Neutrophil (primary cell): ENCODE results near the gene SHH.

Experiments
- H3K27ac ChIP-seq: fragments of 200-600 bp; sonication (generic); 2 replicates; pipeline ENCODE4 v1.5.1; 2016; ENCODE audit warnings: mild to moderate bottlenecking, moderate library complexity
- H3K27me3 ChIP-seq: fragments of 200-600 bp; sonication (generic); 2 replicates; pipeline ENCODE4 v1.6.0; 2016; ENCODE audit warnings: mild to moderate bottlenecking
- H3K36me3 ChIP-seq: fragments of 200-600 bp; sonication (generic); 2 replicates; pipeline ENCODE4 v1.5.1; 2017
- H3K4me1 ChIP-seq, 2 experiments: fragments of 200-600 bp in 1 of 2; sonication (generic) in 1 of 2; 1 replicate in 1 of 2; 2 replicates in 1 of 2; pipeline versions ENCODE4 v1.5.1 to v1.6.1; 2013 to 2016; ENCODE audit warnings: low read depth in 1 of 2, low read length in 1 of 2, mild to moderate bottlenecking in 1 of 2, moderate library complexity in 1 of 2; ENCODE audit not compliant: control insufficient read depth in 1 of 2, insufficient read depth in 1 of 2
- H3K4me3 ChIP-seq, 2 experiments: fragments of 200-600 bp in 1 of 2; sonication (generic) in 1 of 2; 1 replicate in 1 of 2; 2 replicates in 1 of 2; pipeline ENCODE4 v1.5.1; 2013 to 2016; ENCODE audit warnings: low read depth in 1 of 2, low read length in 1 of 2, mild to moderate bottlenecking in 1 of 2, moderate library complexity in 1 of 2
- H3K9me3 ChIP-seq: fragments of 200-600 bp; sonication (generic); 2 replicates; pipeline ENCODE4 v1.5.1; 2016
- TF ChIP-seq, protein P1 (sequence below): fragments of 200-600 bp; sonication (generic); IDR thresholded peaks from 2 replicates; pipeline ENCODE4 v1.5.1; 2016; ENCODE audit warnings: antibody characterized with exemption

SHH gene

DNA sequence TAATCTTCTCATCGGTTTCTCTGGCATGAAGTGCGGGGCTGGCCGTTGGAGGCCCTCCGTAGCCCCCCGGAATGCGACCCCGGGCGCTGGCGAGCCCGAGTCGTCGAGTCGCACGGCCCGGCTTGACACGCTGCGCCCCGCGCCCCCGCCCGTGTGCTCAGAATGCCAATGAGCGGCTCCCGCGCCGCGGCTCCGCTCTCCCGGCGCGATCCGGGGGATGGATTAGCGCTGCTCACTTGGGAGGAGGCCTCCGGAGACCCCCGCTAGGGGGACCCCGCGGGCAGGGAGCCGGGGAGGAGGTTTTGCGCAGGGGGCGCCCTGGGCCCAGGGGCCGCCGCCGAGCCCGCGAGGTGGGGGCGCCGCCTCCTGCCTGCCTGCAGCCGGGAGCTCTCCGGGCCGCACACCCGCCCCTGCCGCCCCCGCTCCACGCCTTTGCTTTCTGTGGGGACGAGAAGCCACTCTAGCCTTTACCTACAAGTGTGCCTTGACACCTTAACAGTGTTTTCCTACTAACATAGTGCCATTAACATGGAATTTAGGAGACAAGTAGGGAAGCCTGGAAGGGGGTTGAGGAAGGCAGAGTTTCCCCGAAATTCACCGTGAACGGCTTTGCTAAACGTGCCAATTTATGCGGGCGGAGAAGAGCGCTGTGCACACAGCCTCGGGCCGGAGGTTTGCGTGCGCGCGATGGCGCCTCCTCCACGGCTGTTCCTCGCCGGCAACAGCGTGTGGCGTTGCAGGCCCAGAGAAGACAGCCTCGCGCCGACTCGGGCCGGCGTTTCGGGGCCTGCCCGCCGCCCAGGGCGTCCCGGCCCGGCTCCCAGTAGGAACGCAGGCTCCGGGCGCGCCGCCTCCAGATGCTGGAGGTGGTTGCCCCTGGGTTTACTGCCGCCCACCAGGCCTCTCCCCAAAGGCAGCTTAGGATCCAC is 7.1 kb downstream of the SHH start:
- H3K27me3 ChIP-seq: peaks cover 100% of the 10 kb centered on the region

DNA sequence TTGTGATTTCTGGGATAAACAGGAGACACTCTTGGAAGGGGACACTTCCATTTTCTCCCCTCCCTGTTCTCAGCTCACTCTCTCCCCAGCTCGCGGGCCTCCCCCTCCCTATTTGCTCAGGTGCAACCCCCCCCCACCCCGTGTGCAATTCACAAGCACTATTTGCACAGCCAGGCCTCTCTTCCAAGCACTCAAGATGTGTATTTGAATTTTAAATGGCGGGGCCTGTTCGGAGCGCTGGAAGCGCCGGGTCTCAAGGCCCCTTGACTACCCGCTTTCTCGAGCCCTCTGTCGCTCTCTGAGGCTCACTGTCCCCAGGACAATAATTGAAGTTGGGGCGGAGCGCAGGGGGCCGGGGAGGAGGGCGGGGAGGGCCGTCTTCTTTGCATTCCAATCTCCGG is 7.8 kb downstream of the SHH start:
- TF ChIP-seq, protein P1, sequence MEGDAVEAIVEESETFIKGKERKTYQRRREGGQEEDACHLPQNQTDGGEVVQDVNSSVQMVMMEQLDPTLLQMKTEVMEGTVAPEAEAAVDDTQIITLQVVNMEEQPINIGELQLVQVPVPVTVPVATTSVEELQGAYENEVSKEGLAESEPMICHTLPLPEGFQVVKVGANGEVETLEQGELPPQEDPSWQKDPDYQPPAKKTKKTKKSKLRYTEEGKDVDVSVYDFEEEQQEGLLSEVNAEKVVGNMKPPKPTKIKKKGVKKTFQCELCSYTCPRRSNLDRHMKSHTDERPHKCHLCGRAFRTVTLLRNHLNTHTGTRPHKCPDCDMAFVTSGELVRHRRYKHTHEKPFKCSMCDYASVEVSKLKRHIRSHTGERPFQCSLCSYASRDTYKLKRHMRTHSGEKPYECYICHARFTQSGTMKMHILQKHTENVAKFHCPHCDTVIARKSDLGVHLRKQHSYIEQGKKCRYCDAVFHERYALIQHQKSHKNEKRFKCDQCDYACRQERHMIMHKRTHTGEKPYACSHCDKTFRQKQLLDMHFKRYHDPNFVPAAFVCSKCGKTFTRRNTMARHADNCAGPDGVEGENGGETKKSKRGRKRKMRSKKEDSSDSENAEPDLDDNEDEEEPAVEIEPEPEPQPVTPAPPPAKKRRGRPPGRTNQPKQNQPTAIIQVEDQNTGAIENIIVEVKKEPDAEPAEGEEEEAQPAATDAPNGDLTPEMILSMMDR: no peak
- Histone ChIP-seq H3K4me1 (peaks cover 36 to 51% of the 10 kb centered on the region in 2 experiments), H3K27me3 (peaks cover 100% of the 10 kb centered on the region), H3K4me3 (peak overlapping the region in 1 of 2 experiments; percentile 60), H3K27ac (no peak overlapping the region), H3K36me3 (no peaks in the 10 kb centered on the region), H3K9me3 (no peaks in the 10 kb centered on the region)

More for the DNA sequence above, 7.1 kb downstream of the SHH start:
- H3K27ac ChIP-seq: no peak overlapping the region
- no peaks in the 10 kb centered on the region for H3K36me3 ChIP-seq
- no peaks in the 10 kb centered on the region for H3K9me3 ChIP-seq
- H3K4me1 ChIP-seq: peaks cover 36 to 51% of the 10 kb centered on the region in 2 experiments
- TF ChIP-seq, protein P1: peak; percentile 34
- H3K4me3 ChIP-seq: peak overlapping the region in 1 of 2 experiments; percentile 60

DNA sequence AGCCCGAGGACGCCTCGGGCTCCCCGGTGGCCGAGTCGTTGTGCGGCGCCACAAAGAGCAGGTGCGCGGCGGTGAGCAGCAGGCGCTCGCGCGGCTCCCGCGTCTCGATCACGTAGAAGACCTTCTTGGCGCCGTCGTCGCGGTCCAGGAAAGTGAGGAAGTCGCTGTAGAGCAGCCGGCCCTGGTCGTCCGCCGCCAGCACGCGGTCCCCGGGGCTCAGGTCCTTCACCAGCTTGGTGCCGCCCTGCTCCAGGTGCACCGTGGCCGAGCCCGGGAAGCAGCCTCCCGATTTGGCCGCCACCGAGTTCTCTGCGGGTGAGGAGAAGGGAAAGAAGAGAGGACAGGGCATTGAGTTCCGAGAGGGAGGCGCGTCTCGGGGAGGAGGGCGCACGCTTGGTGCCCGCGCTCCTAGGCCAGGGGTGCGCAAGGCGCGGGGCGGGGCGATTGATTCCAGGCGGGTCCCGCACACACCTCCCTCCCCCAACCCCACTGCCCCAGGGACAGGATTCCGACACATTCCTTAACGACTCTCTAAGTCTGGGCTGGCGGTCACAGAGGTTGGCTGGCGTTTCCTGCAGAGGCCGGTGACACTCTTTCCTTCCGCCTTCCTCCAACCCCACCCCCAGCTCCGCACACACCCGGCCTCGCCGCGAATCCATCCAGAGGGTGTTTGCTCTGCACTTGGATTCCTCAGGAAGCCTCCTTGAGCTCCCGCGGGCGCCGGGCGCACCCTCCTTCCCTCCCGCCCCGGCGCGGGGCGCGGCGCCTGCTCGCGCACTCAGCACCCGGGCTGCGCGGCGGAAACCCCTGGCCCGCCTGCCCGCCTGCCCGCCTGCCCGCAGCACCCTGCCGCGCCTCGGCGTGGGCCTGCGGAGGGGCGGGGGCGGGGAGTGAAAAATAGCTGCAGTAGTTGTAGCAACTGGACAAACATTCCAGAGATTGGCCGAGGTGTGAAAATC is 8.6 kb downstream of the SHH start:
- Histone ChIP-seq H3K36me3 (no peaks in the 10 kb centered on the region), H3K4me3 (peak overlapping the region; percentile 47 to 60), H3K4me1 (peaks cover 35 to 46% of the 10 kb centered on the region in 2 experiments), H3K9me3 (no peaks in the 10 kb centered on the region), H3K27ac (no peak overlapping the region), H3K27me3 (peaks cover 100% of the 10 kb centered on the region)
- TF ChIP-seq, protein P1: no peak

DNA sequence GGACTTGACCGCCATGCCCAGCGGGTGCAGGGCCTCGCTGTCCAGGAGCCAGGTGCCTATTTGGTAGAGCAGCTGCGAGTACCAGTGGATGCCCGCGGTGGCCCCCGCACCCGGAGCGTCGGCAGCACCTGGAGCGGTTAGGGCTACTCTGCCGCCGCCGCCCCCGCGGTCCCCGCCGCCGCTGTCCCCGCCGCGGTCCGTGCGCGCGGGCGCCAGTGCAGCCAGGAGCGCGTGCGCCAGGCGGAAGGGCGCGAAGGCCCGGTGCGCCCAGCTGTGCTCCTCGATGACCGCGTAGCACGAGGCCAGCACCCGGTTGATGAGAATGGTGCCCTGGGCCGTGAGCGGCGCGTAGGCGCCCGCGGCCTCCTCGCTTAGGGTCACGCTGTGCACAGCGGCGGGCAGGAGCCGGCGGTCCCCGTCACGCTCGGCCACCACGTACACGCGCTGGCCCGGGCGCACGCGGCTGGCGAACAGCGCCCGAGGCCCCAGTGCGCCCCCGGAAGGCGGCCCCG is 9.3 kb downstream of the SHH start:
- H3K27me3 ChIP-seq: peaks cover 100% of the 10 kb centered on the region
- H3K9me3 ChIP-seq: no peaks in the 10 kb centered on the region
- TF ChIP-seq, protein P1: no peak

GRCh38 chr7:155802291-155802690 is 10.0 kb downstream of the SHH start:
- H3K27ac ChIP-seq: no peak overlapping the region
- H3K9me3 ChIP-seq: no peaks in the 10 kb centered on the region
- no peak overlapping the region for H3K4me3 ChIP-seq
- TF ChIP-seq, protein P1: no peak
- peaks cover 100% of the 10 kb centered on the region for H3K27me3 ChIP-seq
- H3K4me1 ChIP-seq: peaks cover 34 to 36% of the 10 kb centered on the region in 2 experiments
- H3K36me3 ChIP-seq: no peaks in the 10 kb centered on the region

More for the DNA sequence above, 9.3 kb downstream of the SHH start:
- peak overlapping the region in 1 of 2 experiments; percentile 60 for H3K4me3 ChIP-seq
- H3K4me1 ChIP-seq: peaks cover 34 to 38% of the 10 kb centered on the region in 2 experiments
- H3K27ac ChIP-seq: no peak overlapping the region
- no peaks in the 10 kb centered on the region for H3K36me3 ChIP-seq
